ENCODE data around the gene PISD. TPM values are rescaled to one million over a fixed set of nuclear protein-coding genes. Genes with fewer than 3 reads are reported as not detected.
A peak's percentile ranks its signal among the peaks of the same experiment; 100 is the strongest.

Gene PISD
- total and polyA plus RNA-seq, 9 of the 15 experiments (the other 6 are each of a cell fraction or from before 2014, with no cell fraction given) = 24.5 to 65.9 (median 36.6) TPM

DNA sequence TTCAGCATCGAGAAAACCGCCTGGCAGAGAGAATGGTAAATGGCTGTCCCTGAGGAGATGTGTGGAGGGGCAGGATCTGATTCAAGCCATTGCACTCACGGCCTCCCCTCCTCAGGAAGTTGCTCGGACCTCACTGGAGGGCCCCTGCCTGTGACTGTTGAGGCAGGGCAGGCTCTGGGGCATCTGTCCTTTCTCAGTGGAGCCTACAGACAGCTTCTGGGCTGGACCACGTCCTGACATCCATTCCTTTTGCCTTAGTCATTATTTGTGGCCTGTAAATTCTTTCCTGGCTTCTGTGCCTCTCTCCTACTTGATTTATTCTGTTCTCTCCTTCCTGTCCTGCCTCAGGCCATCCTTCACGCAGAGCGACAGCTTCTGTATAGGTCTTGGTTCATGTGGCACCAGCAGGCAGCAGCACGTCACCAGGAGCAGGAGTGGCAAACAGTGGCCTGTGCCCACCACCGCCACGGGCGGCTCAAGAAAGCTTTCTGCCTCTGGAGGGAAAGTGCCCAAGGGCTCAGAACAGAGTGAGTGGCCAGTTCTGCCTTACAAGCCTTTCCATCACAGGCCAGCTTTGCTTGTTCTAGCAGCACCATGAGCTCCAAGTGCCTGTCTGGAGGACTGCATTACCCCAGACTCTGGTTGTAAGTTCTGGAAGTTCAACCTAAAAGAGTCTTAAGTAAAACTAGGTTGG lies 59.6 kb downstream of the PISD start:
- Histone ChIP-seq H3K27me3 (ENCODE audit: control insufficient read depth in 2 of 2, insufficient read depth in 2 of 2, low read length in 2 of 2) (no peaks in the 10 kb centered on the region), H3K79me2 (ENCODE audit: control insufficient read depth, insufficient read depth, low read length) (no peaks in the 10 kb centered on the region), H3K9ac (ENCODE audit: insufficient read depth in 1 of 2, low read depth in 2 of 2, low read length in 2 of 2) (peak overlapping the region in 1 of 2 experiments; percentile 56; a peak in 1 of 4 replicates), H4K20me1 (replicated peaks; ENCODE audit: control insufficient read depth, insufficient read depth, low read length) (no peaks in the 10 kb centered on the region), H3K4me1 (replicated peaks in 1 of 2; ENCODE audit: control insufficient read depth in 2 of 2, insufficient read depth in 2 of 2, low read length in 2 of 2) (peaks cover 19 to 29% of the 10 kb centered on the region in 2 experiments; a peak in 4 of 5 replicates), H3K9me3 (replicated peaks; ENCODE audit: control insufficient read depth, insufficient read depth, low read depth, low read length) (no peaks in the 10 kb centered on the region), H3K27ac (ENCODE audit: extremely low read depth, low read depth, low read length) (peak overlapping the region; percentile 77; the same call in 2 of the 3 replicates), H3K9me1 (ENCODE audit: control insufficient read depth, insufficient read depth, low read length) (peaks cover 8% of the 10 kb centered on the region), H3K4me3 (no peak overlapping the region), H3K4me2 (ENCODE audit: insufficient read depth, low read length) (peak overlapping the region; percentile 63; the same call in 1 of the 2 replicates), H2AFZ (ENCODE audit: low read depth, low read length) (no peak overlapping the region), H3K36me3 (ENCODE audit: control insufficient read depth, insufficient read depth, low read length) (peaks cover 20% of the 10 kb centered on the region; the same call in 2 of the 3 replicates)
- DNase-seq (ENCODE audit: extremely low read depth in 1 of 4, low spot score in 3 of 4) (no peak), ATAC-seq (no peak), FAIRE-seq (no peak)
- BruUV-seq (replicated peaks) = no TSS peak
- CTCF ChIA-PET (ENCODE audit: low intra/inter-chr PET ratio) = no interaction called here
- WGBS (ENCODE audit: insufficient coverage, low coverage, missing lambda C conversion rate) = 78% methylated on average over 10 of the region's 11 CpGs
- in situ Hi-C loops (cut with MboI) (no loop called here), intact Hi-C loops (cut with micrococcal nuclease) (loop anchor here (2.0 kb wide), 1 partner anchor 18 kb away; no protein-coding TSS in a partner anchor)
- POLR2A ChIA-PET = interaction anchor here (1.0 to 3.4 kb wide), 2 partner anchors 11 to 17 kb away, joined by 4 to 14 read pairs; no protein-coding TSS in a partner anchor
- TF ChIP-seq ETV6 (IDR thresholded peaks at IDR 0.05; ENCODE audit: borderline replicate concordance in 1 of 2, low read depth in 2 of 2, low read length in 1 of 2) (no peak), ETV6 (CRISPR knock-in tag; IDR thresholded peaks at IDR 0.05; ENCODE audit: borderline replicate concordance) (no peak), POLR2H (tag; IDR thresholded peaks at IDR 0.05; ENCODE audit: low read depth) (no peak), ZC3H4 (CRISPR knock-in tag; IDR thresholded peaks at IDR 0.05; ENCODE audit: borderline replicate concordance) (no peak), CAMTA2 (CRISPR knock-in tag; conservative IDR thresholded peaks at IDR 0.05) (no peak), ZZZ3 (IDR thresholded peaks at IDR 0.05) (no peak), CBX8 (IDR thresholded peaks at IDR 0.05; ENCODE audit: borderline replicate concordance, extremely low read depth, low read depth, low read length, poor library complexity, severe bottlenecking) (no peak)
